Large intestine (tissue), 3 donors: ENCODE results near the gene HLA-B. TPM values are rescaled to one million over a fixed set of nuclear protein-coding genes. Genes with fewer than 3 reads are reported as not detected.
"Not testable (repeated sequence)": the region's sequence is repeated elsewhere in the genome, so short reads cannot be mapped to it uniquely, and the experiment has no call there.

Source experiments
- DNase-seq, 2 donors: peaks; one replicate each; pipeline versions ENCODE4 v3.0.0 to v3.0.0-alpha.2; 2013
- H3K27ac ChIP-seq: one replicate; pipeline ENCODE4 v1.5.1; 2013; ENCODE audit warnings: low read length
- H3K27me3 ChIP-seq: 2 replicates; pipeline ENCODE4 v1.6.1; 2013; ENCODE audit warnings: low read length; ENCODE audit not compliant: control insufficient read depth, insufficient read depth
- H3K36me3 ChIP-seq: 2 replicates; pipeline ENCODE4 v1.6.1; 2013; ENCODE audit warnings: low read length; ENCODE audit not compliant: control insufficient read depth, insufficient read depth
- H3K4me1 ChIP-seq: one replicate; pipeline ENCODE4 v1.6.1; 2013; ENCODE audit warnings: low read length; ENCODE audit not compliant: control insufficient read depth, insufficient read depth
- H3K4me3 ChIP-seq: one replicate; pipeline ENCODE4 v1.5.1; 2013; ENCODE audit warnings: low read length
- H3K9me3 ChIP-seq: one replicate; pipeline ENCODE4 v1.6.1; 2013; ENCODE audit warnings: mild to moderate bottlenecking, low read depth, low read length, moderate library complexity; ENCODE audit not compliant: control insufficient read depth
- WGBS: methylation state at CpG from one replicate; pipeline ENCODE4 v1.1.5; 2013; ENCODE audit warnings: low lambda C conversion rate; ENCODE audit not compliant: insufficient coverage; 5-methylcytosine and 5-hydroxymethylcytosine counted together
- polyA plus RNA-seq: library from polyadenylated mRNA; unstranded; fragments of 120-200 nt; gene quantifications from one replicate; pipeline ENCODE4 v1.2.1, GENCODE V29; 2013

HLA-B gene
- polyA plus RNA-seq, 1 donor = 353 TPM

GRCh38 chr6:31386099-31386498 lies 29.1 kb upstream of the HLA-B start:
- no peaks in the 10 kb centered on the region for H3K9me3 ChIP-seq
- H3K36me3 ChIP-seq = no peaks in the 10 kb centered on the region
- no CpG with 5 or more reads among the region's 3 CpGs for WGBS
- H3K4me3 ChIP-seq = no peak overlapping the region
- no peak overlapping the region for H3K27ac ChIP-seq
- H3K27me3 ChIP-seq = peaks cover 8% of the 10 kb centered on the region
- no peak for DNase-seq
- H3K4me1 ChIP-seq = no peaks in the 10 kb centered on the region

GRCh38 chr6:31385041-31385440 lies 28.1 kb upstream of the HLA-B start:
- no peaks in the 10 kb centered on the region for H3K4me1 ChIP-seq
- no CpG with 5 or more reads among the region's 3 CpGs for WGBS
- H3K27me3 ChIP-seq = peaks cover 10% of the 10 kb centered on the region
- no peak overlapping the region for H3K27ac ChIP-seq
- H3K4me3 ChIP-seq = no peak overlapping the region
- H3K9me3 ChIP-seq = no peaks in the 10 kb centered on the region
- H3K36me3 ChIP-seq = no peaks in the 10 kb centered on the region
- no peak for DNase-seq

- no peak overlapping the region for H3K27ac ChIP-seq
- peaks cover 9% of the 10 kb centered on the region for H3K4me1 ChIP-seq
- no peaks in the 10 kb centered on the region for H3K36me3 ChIP-seq
- no peak overlapping the region for H3K4me3 ChIP-seq
- DNase-seq = no peak
- WGBS = no CpG with 5 or more reads among the region's 5 CpGs
- peaks cover 15% of the 10 kb centered on the region for H3K27me3 ChIP-seq
- H3K9me3 ChIP-seq = no peaks in the 10 kb centered on the region
Measured at GRCh38 chr6:31383149-31383548, 26.2 kb upstream of the HLA-B start.

GRCh38 chr6:31381666-31382065 lies 24.7 kb upstream of the HLA-B start:
- Histone ChIP-seq H3K27me3 (peaks cover 13% of the 10 kb centered on the region), H3K9me3 (no peaks in the 10 kb centered on the region), H3K4me1 (peaks cover 11% of the 10 kb centered on the region), H3K27ac (no peak overlapping the region), H3K4me3 (no peak overlapping the region), H3K36me3 (no peaks in the 10 kb centered on the region)
- no CpG with 5 or more reads among the region's 4 CpGs for WGBS
- DNase-seq = no peak

- peaks cover 11% of the 10 kb centered on the region for H3K4me1 ChIP-seq
- no peak overlapping the region for H3K27ac ChIP-seq
- DNase-seq = no peak
- H3K27me3 ChIP-seq = peaks cover 11% of the 10 kb centered on the region
- no peaks in the 10 kb centered on the region for H3K9me3 ChIP-seq
- H3K36me3 ChIP-seq = no peaks in the 10 kb centered on the region
- WGBS = no CpG with 5 or more reads among the region's 10 CpGs
- no peak overlapping the region for H3K4me3 ChIP-seq
Measured at GRCh38 chr6:31379850-31380249, 22.9 kb upstream of the HLA-B start.

GRCh38 chr6:31378721-31379103 lies 21.7 kb upstream of the HLA-B start:
- H3K4me1 ChIP-seq = peaks cover 11% of the 10 kb centered on the region
- no CpG with 5 or more reads among the region's 6 CpGs for WGBS
- H3K4me3 ChIP-seq = no peak overlapping the region
- H3K9me3 ChIP-seq = no peaks in the 10 kb centered on the region
- peaks cover 13% of the 10 kb centered on the region for H3K27me3 ChIP-seq
- no peaks in the 10 kb centered on the region for H3K36me3 ChIP-seq
- no peak for DNase-seq
- H3K27ac ChIP-seq = no peak overlapping the region

- H3K9me3 ChIP-seq = no peaks in the 10 kb centered on the region
- peaks cover 11% of the 10 kb centered on the region for H3K4me1 ChIP-seq
- H3K27me3 ChIP-seq = peaks cover 13% of the 10 kb centered on the region
- no peaks in the 10 kb centered on the region for H3K36me3 ChIP-seq
- no peak overlapping the region for H3K4me3 ChIP-seq
- WGBS = no CpG with 5 or more reads among the region's 9 CpGs
- H3K27ac ChIP-seq = no peak overlapping the region
- DNase-seq = peak; percentile 76 to 85
Measured at GRCh38 chr6:31378062-31378720, 21.2 kb upstream of the HLA-B start.

- H3K4me3 ChIP-seq = no peak overlapping the region
- no peak overlapping the region for H3K27ac ChIP-seq
- H3K4me1 ChIP-seq = peaks cover 11% of the 10 kb centered on the region
- no CpG with 5 or more reads among the region's 4 CpGs for WGBS
- peaks cover 9% of the 10 kb centered on the region for H3K27me3 ChIP-seq
- H3K36me3 ChIP-seq = no peaks in the 10 kb centered on the region
- DNase-seq = no peak
- no peaks in the 10 kb centered on the region for H3K9me3 ChIP-seq
Measured at GRCh38 chr6:31377029-31377428, 20.1 kb upstream of the HLA-B start.

GRCh38 chr6:31375699-31376098 lies 18.7 kb upstream of the HLA-B start:
- Histone ChIP-seq H3K4me1 (peaks cover 11% of the 10 kb centered on the region), H3K27ac (no peak overlapping the region), H3K4me3 (no peak overlapping the region), H3K36me3 (no peaks in the 10 kb centered on the region), H3K9me3 (no peaks in the 10 kb centered on the region), H3K27me3 (peaks cover 8% of the 10 kb centered on the region)
- no peak for DNase-seq

GRCh38 chr6:31374118-31374517 lies 17.1 kb upstream of the HLA-B start:
- H3K27ac ChIP-seq, H3K9me3 ChIP-seq, DNase-seq, H3K36me3 ChIP-seq, H3K4me3 ChIP-seq, H3K27me3 ChIP-seq: not testable (repeated sequence)
- WGBS = no CpG with 5 or more reads among the region's 8 CpGs
- H3K4me1 ChIP-seq = peaks cover 11% of the 10 kb centered on the region

- DNase-seq = no peak
- Histone ChIP-seq H3K27ac (no peak overlapping the region), H3K27me3 (peaks cover 32% of the 10 kb centered on the region), H3K9me3 (no peaks in the 10 kb centered on the region), H3K4me3 (no peak overlapping the region), H3K4me1 (no peaks in the 10 kb centered on the region), H3K36me3 (no peaks in the 10 kb centered on the region)
- WGBS = 100% methylated on average over 1 of the region's 2 CpGs
Measured at GRCh38 chr6:31368461-31368860, 11.5 kb upstream of the HLA-B start.
